ENCODE results near the gene STX16. TPM values are rescaled to one million over a fixed set of nuclear protein-coding genes. Genes with fewer than 3 reads are reported as not detected.

STX16 gene
- total and polyA plus RNA-seq, 9 of the 15 experiments (the other 6 are each of a cell fraction or from before 2014, with no cell fraction given): 4.4 to 43.5 (median 14.7) TPM

- Histone ChIP-seq H3K9me3 (replicated peaks; ENCODE audit: control insufficient read depth, insufficient read depth, low read depth, low read length) (no peaks in the 10 kb centered on the region), H3K4me3 (no peak overlapping the region), H3K27me3 (ENCODE audit: control insufficient read depth in 2 of 2, insufficient read depth in 2 of 2, low read length in 2 of 2) (no peaks in the 10 kb centered on the region), H3K79me2 (ENCODE audit: control insufficient read depth, insufficient read depth, low read length) (no peaks in the 10 kb centered on the region), H2AFZ (ENCODE audit: low read depth, low read length) (no peak overlapping the region), H4K20me1 (replicated peaks; ENCODE audit: control insufficient read depth, insufficient read depth, low read length) (no peaks in the 10 kb centered on the region), H3K4me1 (replicated peaks in 1 of 2; ENCODE audit: control insufficient read depth in 2 of 2, insufficient read depth in 2 of 2, low read length in 2 of 2) (peaks cover 0 to 5% of the 10 kb centered on the region in 2 experiments; a peak in 1 of 5 replicates), H3K9me1 (ENCODE audit: control insufficient read depth, insufficient read depth, low read length) (peaks cover 2% of the 10 kb centered on the region), H3K9ac (ENCODE audit: insufficient read depth in 1 of 2, low read depth in 2 of 2, low read length in 2 of 2) (no peak overlapping the region), H3K36me3 (ENCODE audit: control insufficient read depth, insufficient read depth, low read length) (no peaks in the 10 kb centered on the region; the same call in 2 of the 3 replicates), H3K4me2 (ENCODE audit: insufficient read depth, low read length) (no peak overlapping the region), H3K27ac (ENCODE audit: extremely low read depth, low read depth, low read length) (no peak overlapping the region)
- no TSS peak for BruUV-seq (replicated peaks)
- 57% methylated on average over 12 of the region's 12 CpGs for WGBS (ENCODE audit: insufficient coverage, low coverage, missing lambda C conversion rate)
- ChIA-PET POLR2A (interaction anchor here (0.7 kb wide), 1 partner anchor 329 kb away, joined by 3 read pairs; no protein-coding TSS in a partner anchor), CTCF (ENCODE audit: low intra/inter-chr PET ratio) (no interaction called here)
- intact Hi-C loops (cut with micrococcal nuclease) (no loop called here), in situ Hi-C loops (cut with MboI) (no loop called here)
- ATAC-seq (no peak), FAIRE-seq (no peak), DNase-seq (ENCODE audit: extremely low read depth in 1 of 4, low spot score in 3 of 4) (no peak)
- TF ChIP-seq NFXL1 (CRISPR knock-in tag; IDR thresholded peaks at IDR 0.05) (no peak), KDM5B (IDR thresholded peaks at IDR 0.05; ENCODE audit: insufficient replicate concordance, low read depth, low read length) (no peak), ZNF146 (CRISPR knock-in tag; IDR thresholded peaks at IDR 0.05; ENCODE audit: unreplicated experiment) (no peak), CAMTA2 (CRISPR knock-in tag; conservative IDR thresholded peaks at IDR 0.05) (no peak), ATF6 (CRISPR knock-in tag; IDR thresholded peaks at IDR 0.05) (no peak), BDP1 (IDR thresholded peaks at IDR 0.05; ENCODE audit: insufficient read depth, insufficient read length) (no peak)
Measured at GRCh38 chr20:58703765-58704371, 52.8 kb downstream of the STX16 start.
